HG03442 (cell line): ENCODE data around the gene LCE6A.

Experiments
- ATAC-seq: cut with Tn5 transposase; IDR thresholded peaks from one replicate; pipeline ENCODE4 v1.9.1; 2021; ENCODE audit warnings: mild to moderate bottlenecking, moderate library complexity; ENCODE audit not compliant: unreplicated experiment

Gene LCE6A

GRCh38 chr1:152873495-152873894, 30.8 kb downstream of the LCE6A start:
- ATAC-seq, result no peak

- ATAC-seq, result no peak
These were observed 34.2 kb downstream of the LCE6A start for GRCh38 chr1:152876827-152877226.

DNA sequence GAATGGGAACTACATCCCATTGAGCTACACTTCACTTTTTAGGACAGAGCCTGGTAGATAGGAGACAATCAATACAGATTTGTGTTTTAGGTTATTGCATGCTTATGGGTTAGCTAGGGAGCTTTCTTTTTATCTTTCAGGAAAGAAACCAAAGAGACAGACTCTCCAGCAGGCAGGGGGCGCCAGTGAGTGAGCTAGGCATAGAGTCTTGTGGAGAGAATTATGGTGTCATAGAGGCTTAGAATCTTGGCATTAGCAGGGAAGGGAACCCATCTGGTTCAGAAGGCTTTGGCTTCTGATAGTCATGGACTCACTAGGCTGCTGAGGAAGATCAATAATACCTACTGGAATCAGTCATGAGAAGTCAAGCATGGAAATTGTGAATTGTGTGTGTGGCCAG, 35.4 kb downstream of the LCE6A start, which contains the start of gene SMCP:
Gene SMCP, plus strand, starts transcription at position 281 of the 400 bp plus-strand sequence. CDS start 6,101 bp downstream, outside the sequence.
- ATAC-seq, result no peak

DNA sequence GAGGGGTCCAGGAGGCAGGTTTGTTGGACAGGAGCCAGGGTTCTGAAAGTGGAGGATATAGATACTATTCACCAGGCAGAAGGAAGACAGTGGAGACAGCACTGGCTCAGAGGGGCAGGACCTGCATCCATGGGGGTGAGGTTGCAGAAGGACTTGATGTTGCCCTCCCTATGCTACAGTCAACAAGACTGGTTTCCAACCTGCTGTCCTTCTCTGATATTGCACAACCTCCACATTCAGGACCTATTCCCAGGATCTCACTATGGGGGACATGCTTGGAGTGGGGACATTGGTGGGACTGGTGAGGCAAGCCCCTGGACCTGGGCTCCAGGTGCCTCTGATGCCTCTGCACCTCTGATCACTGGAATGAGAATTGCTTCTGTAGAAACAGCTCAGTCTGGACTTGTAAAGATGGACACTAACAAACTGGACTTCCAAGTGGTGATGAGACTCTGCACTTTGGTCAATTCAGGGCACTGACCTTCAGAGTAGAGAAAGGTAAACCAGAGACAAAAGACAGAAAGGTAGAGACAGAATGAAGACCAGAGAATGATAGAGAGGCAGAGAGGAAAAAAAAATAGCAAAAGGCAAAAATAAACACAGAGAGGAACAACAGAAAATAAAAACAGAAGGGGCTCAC, 37.0 kb downstream of the LCE6A start:
- ATAC-seq, result no peak

DNA sequence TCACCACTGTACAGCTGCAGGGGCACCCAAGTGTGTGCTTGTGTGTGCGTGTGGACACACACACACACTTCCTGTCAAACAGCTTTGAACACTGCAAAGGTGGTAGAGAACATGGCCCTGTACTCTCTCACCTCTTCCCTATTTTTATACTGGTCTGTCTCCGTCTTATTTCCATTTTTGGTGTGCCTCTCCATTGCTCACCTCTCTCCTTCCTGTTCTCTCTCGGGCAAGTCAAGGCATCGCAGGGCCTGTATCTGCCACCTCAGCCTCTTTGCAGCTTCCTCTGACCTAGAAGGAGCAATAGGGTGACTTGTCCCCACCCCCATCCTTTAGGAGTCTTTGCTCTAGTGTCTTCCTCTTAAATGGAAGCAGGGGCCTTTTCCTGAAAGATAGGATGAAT, 37.7 kb downstream of the LCE6A start:
- ATAC-seq, result no peak

GRCh38 chr1:152880907-152881306, 38.3 kb downstream of the LCE6A start:
- peak; percentile 72 for ATAC-seq

- ATAC-seq, result no peak
These were observed 41.4 kb downstream of the LCE6A start for GRCh38 chr1:152884085-152884484.

- ATAC-seq, result no peak
These were observed 41.9 kb downstream of the LCE6A start for GRCh38 chr1:152884506-152884905.

DNA sequence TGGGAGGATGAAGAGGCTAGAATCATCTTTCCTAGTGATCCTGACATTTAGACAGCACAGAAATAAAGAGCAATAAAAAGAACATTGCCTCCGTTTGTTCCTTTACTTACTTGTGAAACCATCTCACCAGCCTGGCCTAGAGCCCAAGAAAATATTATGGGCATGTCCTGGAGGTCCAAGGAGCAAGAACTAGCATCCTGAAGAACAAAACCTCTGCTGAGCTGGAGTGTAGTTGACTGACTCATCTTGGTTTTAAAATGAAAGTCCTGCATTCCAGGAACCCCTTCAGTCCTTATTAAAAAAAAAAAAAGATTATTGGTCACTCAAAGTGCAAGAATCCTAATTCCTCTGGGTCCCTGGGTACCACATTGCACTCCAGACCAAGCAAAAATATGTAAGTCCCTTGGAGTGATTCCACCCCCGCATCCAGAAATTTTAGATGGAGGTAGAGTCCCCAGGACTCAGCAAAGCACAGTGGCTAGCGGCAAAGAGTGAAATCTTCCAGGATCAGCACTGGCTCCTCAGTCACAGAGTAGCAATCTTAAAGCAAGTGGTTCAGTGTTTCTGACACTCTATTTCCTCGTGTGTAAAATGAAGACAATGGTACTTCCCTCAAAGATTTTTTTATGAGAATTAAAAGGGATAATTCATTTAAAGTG, 42.4 kb downstream of the LCE6A start:
- no peak for ATAC-seq

GRCh38 chr1:152886085-152886484, 43.4 kb downstream of the LCE6A start:
- ATAC-seq, result no peak

DNA sequence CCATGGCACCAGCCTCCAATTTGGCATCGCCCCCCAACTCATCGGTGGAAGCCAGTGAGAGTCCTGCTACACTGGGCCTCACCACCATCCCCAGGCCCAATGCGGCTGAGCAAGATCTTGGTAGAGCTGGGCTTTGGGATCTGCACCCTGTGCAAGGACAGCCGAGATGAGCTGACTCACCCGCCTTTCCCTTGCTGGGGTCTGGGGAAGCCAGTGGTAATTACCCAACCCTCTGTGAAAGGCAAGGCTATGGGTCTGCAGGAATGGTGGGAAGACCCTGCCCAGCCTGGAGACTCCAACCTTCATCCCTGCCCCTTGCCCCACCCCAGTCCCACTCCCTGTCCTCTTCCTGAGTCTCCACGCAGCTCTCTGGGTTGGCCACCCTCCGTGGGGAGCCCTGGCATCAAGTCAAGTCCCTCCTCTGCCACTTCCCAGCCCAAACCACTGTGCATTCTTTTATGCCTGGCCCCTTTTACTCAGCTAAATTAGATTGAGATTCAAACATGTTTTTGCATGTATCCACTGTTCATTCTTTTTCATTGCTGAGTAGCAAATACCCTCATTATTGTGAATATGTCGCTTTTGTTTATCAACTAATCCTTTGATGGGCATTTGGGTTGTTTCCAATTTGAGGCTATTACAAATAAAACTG, 44.2 kb downstream of the LCE6A start:
- no peak for ATAC-seq

GRCh38 chr1:152888126-152888525, 45.5 kb downstream of the LCE6A start:
- no peak for ATAC-seq
